Fibroblast of pulmonary artery (primary cell): ENCODE measurements around the gene POF1B.
"Not testable (repeated sequence)": the region's sequence is repeated elsewhere in the genome, so short reads cannot be mapped to it uniquely, and the experiment has no call there.

ENCODE experiments used
- DNase-seq: peaks from one replicate; pipeline ENCODE4 v3.0.0-alpha.2; 2010; ENCODE audit warnings: low read depth
- H3K4me3 ChIP-seq: replicated peaks from 2 replicates; pipeline ENCODE4 v1.5.1; 2011; ENCODE audit warnings: low read depth, mild to moderate bottlenecking, control low read depth, low read length, moderate library complexity
- TF ChIP-seq, protein P1 (sequence below): IDR thresholded peaks from 2 replicates; pipeline ENCODE4 v1.5.1; 2011; ENCODE audit warnings: mild to moderate bottlenecking, control low read depth, low read length, inconsistent platforms; ENCODE audit errors: missing control alignments

The POF1B gene

DNA sequence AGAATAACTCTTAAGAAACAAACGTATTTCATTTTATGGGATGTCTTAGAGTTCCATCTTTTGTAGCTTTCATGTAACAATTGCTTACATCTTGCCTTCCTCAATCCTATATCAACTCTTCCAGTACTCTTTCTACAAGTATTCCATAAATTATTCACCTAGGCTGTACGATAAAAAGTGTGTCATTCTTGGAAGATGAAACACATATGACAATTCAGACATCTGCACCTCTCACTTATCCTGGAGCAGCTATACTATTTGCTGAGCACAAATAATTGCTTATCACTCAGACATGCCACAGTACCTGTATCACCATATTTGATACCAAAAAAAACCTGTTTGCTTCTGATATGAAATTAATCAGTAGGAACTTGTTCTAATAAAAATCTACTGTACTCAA, 1.0 kb downstream of the POF1B start:
- TF ChIP-seq, protein P1, sequence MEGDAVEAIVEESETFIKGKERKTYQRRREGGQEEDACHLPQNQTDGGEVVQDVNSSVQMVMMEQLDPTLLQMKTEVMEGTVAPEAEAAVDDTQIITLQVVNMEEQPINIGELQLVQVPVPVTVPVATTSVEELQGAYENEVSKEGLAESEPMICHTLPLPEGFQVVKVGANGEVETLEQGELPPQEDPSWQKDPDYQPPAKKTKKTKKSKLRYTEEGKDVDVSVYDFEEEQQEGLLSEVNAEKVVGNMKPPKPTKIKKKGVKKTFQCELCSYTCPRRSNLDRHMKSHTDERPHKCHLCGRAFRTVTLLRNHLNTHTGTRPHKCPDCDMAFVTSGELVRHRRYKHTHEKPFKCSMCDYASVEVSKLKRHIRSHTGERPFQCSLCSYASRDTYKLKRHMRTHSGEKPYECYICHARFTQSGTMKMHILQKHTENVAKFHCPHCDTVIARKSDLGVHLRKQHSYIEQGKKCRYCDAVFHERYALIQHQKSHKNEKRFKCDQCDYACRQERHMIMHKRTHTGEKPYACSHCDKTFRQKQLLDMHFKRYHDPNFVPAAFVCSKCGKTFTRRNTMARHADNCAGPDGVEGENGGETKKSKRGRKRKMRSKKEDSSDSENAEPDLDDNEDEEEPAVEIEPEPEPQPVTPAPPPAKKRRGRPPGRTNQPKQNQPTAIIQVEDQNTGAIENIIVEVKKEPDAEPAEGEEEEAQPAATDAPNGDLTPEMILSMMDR = no peak
- no peak overlapping the region for H3K4me3 ChIP-seq
- DNase-seq = no peak

DNA sequence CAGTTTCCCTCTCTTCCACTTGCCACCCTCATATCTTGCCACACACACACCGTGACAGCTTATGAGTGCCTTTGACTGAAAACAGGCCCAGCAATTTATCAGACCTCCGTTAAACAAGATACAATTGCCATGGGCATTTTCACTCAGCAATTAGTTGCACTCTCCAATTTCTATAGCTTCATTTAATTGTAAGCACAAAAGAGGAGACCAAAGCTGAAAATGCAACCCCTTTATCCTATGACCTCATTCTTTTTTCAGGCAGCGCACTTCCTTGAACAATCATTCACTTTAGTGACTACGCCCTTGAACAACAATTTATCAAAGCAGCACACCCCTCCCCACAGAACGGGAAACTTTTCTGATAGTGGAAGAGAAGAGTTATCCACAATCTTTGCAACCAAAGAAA, 4.1 kb downstream of the POF1B start:
- no peak overlapping the region for H3K4me3 ChIP-seq

DNA sequence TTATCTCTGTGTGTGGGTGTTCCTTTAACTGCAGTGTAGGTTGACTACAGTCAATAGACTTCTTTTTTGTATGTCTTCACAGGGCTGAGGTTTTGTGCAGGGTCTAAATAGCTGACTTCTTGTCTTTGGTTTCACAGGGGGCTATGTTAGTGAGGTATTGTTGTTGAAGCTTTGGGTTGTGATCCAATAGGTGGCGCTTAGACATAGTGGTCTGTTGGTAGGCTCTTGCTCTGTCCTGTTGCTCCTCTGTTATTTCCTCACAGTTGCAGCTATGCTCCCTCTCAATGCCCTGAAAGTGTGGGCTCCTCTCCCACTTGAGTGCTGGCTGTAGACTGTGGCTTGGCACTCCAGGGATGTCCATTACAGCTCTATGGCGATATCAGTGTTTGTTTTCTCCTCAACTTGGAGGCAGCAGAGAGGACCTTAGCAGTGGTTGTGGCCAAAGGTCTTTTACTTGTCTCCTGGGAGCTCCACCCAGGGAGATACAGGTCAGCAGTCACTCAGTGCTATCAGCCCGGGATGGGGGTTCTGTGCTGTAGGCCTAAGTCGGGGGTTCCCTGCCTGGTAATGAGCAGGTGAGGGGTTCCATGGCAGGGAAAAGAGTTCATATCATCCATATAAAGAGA, 14.0 kb downstream of the POF1B start:
- TF ChIP-seq, protein P1 = no peak
- no peak overlapping the region for H3K4me3 ChIP-seq
- no peak for DNase-seq

More for the DNA sequence above, 4.1 kb downstream of the POF1B start:
- no peak for DNase-seq
- TF ChIP-seq, protein P1 = no peak

DNA sequence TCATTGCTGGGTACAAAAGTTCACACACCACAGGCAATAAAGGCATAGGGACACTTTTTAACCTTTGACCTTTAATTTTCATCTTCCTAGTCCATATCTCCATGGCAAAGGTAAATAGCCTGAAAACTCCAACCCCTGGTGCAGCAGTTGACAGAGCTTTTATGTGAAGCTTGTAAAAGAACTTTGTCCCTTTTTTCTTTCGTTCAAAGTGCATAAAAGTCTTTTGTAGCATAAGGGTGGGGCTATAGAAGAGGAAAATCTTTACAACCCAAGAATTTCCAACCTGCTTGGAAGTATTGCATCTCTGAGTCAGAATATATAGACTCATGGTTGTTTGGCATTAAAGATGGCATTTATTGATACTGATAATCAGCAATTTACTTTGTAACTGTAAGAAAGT, 20.4 kb downstream of the POF1B start:
- H3K4me3 ChIP-seq = no peak overlapping the region
- TF ChIP-seq, protein P1 = no peak
- DNase-seq = no peak

DNA sequence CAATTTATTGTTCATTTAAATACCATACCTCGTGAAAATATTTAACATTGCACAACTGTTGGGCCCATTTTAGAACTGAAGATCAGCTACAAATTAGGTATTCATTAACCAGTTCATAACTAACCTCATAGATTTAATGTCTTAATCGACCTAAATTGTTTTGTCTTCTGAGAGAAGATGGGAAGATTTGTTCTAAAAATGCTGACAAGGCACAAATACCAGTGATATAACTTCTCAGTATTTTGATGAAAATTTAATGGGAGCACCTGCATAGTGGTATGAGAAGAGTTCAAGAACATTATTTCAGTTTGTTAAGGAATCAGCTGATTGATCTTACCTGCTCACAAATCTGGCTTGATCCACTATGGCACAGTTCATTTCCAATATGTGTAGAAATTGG, 33.9 kb downstream of the POF1B start:
- TF ChIP-seq, protein P1 = no peak
- DNase-seq = no peak
- H3K4me3 ChIP-seq = no peak overlapping the region

DNA sequence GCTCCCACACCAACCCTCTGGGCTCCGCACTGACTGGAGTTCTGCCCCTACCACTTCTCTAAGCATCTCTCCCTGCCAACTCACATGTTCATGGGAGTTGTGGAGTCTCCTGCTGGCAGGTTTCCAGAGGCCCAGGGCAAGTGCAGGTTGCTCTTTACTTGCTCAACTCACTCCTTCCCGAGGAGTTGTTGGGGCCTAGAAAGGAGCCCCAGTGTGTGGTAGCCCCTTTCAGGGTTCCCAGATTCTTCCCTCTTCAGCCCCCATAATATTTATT, 52.5 kb downstream of the POF1B start:
- H3K4me3 ChIP-seq = no peak overlapping the region
- no peak for DNase-seq
- TF ChIP-seq, protein P1 = no peak

DNA sequence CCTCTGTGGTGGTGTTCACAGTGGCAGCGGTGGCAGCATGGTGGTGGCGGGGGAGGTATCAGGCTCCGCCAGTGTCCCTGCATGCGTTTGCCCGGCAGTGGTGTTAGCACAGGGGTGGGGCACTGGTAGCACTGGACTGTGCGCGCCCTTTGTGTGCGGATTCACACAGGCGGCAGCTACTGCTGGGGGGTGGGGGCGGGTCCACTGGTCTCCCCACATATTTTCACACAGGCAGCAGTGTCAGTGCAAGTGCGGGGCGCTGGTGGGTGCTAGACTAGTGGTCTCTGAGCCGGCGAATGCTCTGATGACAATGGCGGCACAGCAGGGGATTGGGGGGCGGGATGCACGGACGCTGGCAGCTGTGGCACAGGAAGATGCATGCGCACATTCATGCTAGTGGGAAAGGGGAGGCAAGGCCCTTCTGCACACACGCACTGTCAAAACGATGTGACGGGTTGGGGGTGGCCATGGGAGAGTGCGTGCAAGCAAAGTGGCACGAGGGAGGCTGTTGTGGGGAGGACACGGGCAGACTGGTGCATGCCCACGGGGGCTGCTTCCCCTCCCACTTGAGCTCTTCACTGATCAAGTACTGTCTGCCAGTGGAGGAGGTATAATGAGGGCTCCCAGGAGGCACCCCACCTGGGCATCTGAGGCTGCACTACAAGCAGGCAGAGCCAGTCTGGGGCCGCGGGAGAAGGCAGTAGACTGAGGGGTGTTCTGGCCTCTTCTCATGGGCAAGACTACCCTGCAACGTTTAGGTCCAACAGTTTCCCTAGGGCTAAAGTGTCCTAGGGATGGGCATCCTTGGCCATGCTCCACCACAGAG, 53.0 kb downstream of the POF1B start:
- DNase-seq = no peak
- no peak overlapping the region for H3K4me3 ChIP-seq
- TF ChIP-seq, protein P1 = no peak

DNA sequence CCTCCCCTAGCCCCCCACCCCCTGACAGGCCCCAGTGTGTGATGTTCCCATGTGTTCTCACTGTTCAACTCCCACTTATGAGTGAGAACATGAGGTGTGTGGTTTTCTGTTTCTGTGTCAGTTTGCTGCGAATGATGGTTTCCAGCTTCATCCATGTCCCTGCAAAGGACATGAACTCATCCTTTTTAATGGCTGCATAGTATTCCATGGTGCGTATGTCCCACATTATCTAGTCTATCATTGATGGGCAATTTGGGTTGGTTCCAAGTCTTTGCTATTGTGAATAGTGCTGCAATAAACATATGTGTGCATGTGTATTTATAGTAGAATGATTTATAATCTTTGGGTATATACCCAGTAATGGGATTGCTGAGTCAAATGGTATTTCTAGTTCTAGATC, 68.1 kb downstream of the POF1B start:
- DNase-seq, H3K4me3 ChIP-seq: not testable (repeated sequence)
